ENCODE data around the gene CANT1. TPM values are rescaled to one million over a fixed set of nuclear protein-coding genes. Genes with fewer than 3 reads are reported as not detected.

The CANT1 gene
- total and polyA plus RNA-seq, 2 of the 13 experiments (the other 11 are each of a cell fraction or from before 2014, with no cell fraction given): 34.1 to 42.1 TPM

DNA sequence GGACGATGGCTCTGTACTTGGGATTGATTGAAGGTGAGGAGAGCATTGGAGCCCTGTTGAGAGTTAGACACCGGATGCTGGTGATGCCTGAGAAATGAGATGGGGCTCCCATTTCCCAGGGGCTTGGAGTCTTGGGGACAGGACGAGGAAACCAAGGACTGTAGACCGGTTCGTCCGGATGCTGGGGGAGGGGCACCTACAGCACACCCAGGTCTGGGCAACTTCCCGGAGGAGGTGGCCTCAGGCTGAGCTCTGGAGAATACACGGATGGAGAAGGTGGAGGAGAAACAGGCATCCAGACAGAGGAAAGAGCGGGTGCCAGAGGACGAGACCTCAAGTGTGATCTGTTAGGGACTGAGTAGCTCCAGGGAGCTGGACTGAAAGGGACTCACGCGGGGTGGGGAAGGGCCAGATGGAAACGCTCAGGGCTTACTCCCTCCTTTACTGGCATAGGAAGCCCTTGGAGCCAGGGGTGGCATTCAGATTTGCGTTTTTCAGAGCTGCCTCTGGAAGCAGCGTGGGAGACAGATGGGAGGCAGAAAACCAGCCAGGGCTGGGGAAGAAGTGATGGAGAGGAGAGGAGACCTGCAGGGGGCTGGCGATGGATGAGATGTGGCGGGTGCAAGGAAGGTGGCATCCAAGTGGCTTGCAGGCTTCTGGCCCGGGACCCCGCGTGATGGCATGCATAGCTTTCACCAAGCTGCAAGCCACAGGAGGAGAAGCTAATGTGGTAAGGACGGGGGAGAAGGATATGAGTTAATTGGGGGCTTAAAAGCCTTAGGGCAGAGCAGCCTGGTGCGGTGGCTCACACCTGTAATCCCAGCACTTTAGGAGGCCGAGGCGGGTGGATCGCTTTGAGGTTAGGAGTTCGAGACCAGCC lies 22.7 kb upstream of the CANT1 start:
- Histone ChIP-seq H3K4me1 (ENCODE audit: insufficient read depth, low read length) (peaks cover 54% of the 10 kb centered on the region), H3K4me2 (ENCODE audit: low read depth, low read length) (no peak overlapping the region), H3K4me3 (replicated peaks in 1 of 3; ENCODE audit: insufficient read depth in 1 of 3, low read depth in 2 of 3, low read length in 3 of 3) (no peak overlapping the region), H2AFZ (ENCODE audit: low read length) (no peak overlapping the region), H3K9me3 (ENCODE audit: low read length) (no peaks in the 10 kb centered on the region), H3K27me3 (ENCODE audit: control insufficient read depth in 1 of 2, insufficient read depth in 2 of 2, low read length in 2 of 2) (peaks cover 10 to 46% of the 10 kb centered on the region in 2 experiments; a peak in 4 of 5 replicates), H4K20me1 (ENCODE audit: insufficient read depth, low read length) (no peaks in the 10 kb centered on the region), H3K27ac (ENCODE audit: extremely low read length, insufficient read depth, low read length) (no peak overlapping the region), H3K9ac (ENCODE audit: insufficient read depth, low read depth, low read length) (no peak overlapping the region), H3K36me3 (replicated peaks in 1 of 2; ENCODE audit: control insufficient read depth in 1 of 2, insufficient read depth in 2 of 2, low read length in 2 of 2) (no peaks in the 10 kb centered on the region), H3K79me2 (ENCODE audit: insufficient read depth, low read length) (no peaks in the 10 kb centered on the region)
- CTCF ChIA-PET (ENCODE audit: low intra/inter-chr PET ratio, low total read pairs): no interaction called here
- ATAC-seq: no peak
- DNase-seq (ENCODE audit: low spot score): no peak
- POLR2A ChIA-PET: interaction anchor here (1.4 kb wide), 2 partner anchors 9 to 42 kb away, joined by 4 to 5 read pairs; partner anchors contain the start of gene ENGASE
- WGBS (ENCODE audit: low lambda C conversion rate): 47% methylated on average over 26 of the region's 26 CpGs
- intact Hi-C loops (cut with micrococcal nuclease; ENCODE audit: unreplicated experiment): no loop called here
- no TSS peak for BruUV-seq (replicated peaks)
- FAIRE-seq: no peak
- in situ Hi-C loops (cut with HindIII; ENCODE audit: extremely low pct_ligation_motif_present, low pct_unique_long_range_greater_than_20kb): no loop called here
- TF ChIP-seq, protein P1, sequence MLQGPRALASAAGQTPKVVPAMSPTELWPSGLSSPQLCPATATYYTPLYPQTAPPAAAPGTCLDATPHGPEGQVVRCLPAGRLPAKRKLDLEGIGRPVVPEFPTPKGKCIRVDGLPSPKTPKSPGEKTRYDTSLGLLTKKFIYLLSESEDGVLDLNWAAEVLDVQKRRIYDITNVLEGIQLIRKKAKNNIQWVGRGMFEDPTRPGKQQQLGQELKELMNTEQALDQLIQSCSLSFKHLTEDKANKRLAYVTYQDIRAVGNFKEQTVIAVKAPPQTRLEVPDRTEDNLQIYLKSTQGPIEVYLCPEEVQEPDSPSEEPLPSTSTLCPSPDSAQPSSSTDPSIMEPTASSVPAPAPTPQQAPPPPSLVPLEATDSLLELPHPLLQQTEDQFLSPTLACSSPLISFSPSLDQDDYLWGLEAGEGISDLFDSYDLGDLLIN (CRISPR knock-in tag; IDR thresholded peaks at IDR 0.05; ENCODE audit: borderline replicate concordance): no peak
- TF ChIP-seq TBP (CRISPR knock-in tag; IDR thresholded peaks at IDR 0.05) (no peak), ZNF570 (CRISPR knock-in tag; IDR thresholded peaks at IDR 0.05; ENCODE audit: borderline replicate concordance) (no peak), EEA1 (CRISPR knock-in tag; IDR thresholded peaks at IDR 0.05; ENCODE audit: borderline replicate concordance) (no peak), NCOA5 (CRISPR knock-in tag; IDR thresholded peaks at IDR 0.05) (no peak), SMAD3 (CRISPR knock-in tag; IDR thresholded peaks at IDR 0.05) (no peak)
- TF ChIP-seq, protein P2, sequence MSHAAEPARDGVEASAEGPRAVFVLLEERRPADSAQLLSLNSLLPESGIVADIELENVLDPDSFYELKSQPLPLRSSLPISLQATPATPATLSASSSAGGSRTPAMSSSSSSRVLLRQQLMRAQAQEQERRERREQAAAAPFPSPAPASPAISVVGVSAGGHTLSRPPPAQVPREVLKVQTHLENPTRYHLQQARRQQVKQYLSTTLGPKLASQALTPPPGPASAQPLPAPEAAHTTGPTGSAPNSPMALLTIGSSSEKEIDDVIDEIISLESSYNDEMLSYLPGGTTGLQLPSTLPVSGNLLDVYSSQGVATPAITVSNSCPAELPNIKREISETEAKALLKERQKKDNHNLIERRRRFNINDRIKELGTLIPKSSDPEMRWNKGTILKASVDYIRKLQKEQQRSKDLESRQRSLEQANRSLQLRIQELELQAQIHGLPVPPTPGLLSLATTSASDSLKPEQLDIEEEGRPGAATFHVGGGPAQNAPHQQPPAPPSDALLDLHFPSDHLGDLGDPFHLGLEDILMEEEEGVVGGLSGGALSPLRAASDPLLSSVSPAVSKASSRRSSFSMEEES (CRISPR knock-in tag; IDR thresholded peaks at IDR 0.05): no peak
- TF ChIP-seq, protein P3, sequence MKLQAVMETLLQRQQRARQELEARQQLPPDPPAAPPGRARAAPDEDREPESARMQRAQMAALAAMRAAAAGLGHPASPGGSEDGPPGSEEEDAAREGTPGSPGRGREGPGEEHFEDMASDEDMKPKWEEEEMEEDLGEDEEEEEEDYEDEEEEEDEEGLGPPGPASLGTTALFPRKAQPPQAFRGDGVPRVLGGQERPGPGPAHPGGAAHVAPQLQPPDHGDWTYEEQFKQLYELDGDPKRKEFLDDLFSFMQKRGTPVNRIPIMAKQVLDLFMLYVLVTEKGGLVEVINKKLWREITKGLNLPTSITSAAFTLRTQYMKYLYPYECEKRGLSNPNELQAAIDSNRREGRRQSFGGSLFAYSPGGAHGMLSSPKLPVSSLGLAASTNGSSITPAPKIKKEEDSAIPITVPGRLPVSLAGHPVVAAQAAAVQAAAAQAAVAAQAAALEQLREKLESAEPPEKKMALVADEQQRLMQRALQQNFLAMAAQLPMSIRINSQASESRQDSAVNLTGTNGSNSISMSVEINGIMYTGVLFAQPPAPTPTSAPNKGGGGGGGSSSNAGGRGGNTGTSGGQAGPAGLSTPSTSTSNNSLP (IDR thresholded peaks at IDR 0.05; ENCODE audit: low read depth, low read length): no peak
- TF ChIP-seq, protein P4, sequence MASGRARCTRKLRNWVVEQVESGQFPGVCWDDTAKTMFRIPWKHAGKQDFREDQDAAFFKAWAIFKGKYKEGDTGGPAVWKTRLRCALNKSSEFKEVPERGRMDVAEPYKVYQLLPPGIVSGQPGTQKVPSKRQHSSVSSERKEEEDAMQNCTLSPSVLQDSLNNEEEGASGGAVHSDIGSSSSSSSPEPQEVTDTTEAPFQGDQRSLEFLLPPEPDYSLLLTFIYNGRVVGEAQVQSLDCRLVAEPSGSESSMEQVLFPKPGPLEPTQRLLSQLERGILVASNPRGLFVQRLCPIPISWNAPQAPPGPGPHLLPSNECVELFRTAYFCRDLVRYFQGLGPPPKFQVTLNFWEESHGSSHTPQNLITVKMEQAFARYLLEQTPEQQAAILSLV (CRISPR knock-in tag; IDR thresholded peaks at IDR 0.05; ENCODE audit: borderline replicate concordance): no peak
- TF ChIP-seq, protein P5, sequence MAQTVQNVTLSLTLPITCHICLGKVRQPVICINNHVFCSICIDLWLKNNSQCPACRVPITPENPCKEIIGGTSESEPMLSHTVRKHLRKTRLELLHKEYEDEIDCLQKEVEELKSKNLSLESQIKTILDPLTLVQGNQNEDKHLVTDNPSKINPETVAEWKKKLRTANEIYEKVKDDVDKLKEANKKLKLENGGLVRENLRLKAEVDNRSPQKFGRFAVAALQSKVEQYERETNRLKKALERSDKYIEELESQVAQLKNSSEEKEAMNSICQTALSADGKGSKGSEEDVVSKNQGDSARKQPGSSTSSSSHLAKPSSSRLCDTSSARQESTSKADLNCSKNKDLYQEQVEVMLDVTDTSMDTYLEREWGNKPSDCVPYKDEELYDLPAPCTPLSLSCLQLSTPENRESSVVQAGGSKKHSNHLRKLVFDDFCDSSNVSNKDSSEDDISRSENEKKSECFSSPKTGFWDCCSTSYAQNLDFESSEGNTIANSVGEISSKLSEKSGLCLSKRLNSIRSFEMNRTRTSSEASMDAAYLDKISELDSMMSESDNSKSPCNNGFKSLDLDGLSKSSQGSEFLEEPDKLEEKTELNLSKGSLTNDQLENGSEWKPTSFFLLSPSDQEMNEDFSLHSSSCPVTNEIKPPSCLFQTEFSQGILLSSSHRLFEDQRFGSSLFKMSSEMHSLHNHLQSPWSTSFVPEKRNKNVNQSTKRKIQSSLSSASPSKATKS (CRISPR knock-in tag; IDR thresholded peaks at IDR 0.05): no peak
- TF ChIP-seq, protein P6, sequence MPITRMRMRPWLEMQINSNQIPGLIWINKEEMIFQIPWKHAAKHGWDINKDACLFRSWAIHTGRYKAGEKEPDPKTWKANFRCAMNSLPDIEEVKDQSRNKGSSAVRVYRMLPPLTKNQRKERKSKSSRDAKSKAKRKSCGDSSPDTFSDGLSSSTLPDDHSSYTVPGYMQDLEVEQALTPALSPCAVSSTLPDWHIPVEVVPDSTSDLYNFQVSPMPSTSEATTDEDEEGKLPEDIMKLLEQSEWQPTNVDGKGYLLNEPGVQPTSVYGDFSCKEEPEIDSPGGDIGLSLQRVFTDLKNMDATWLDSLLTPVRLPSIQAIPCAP (CRISPR knock-in tag; IDR thresholded peaks at IDR 0.05; ENCODE audit: low read depth): no peak
- TF ChIP-seq, protein P7, sequence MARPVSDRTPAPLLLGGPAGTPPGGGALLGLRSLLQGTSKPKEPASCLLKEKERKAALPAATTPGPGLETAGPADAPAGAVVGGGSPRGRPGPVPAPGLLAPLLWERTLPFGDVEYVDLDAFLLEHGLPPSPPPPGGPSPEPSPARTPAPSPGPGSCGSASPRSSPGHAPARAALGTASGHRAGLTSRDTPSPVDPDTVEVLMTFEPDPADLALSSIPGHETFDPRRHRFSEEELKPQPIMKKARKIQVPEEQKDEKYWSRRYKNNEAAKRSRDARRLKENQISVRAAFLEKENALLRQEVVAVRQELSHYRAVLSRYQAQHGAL (CRISPR knock-in tag; IDR thresholded peaks at IDR 0.05; ENCODE audit: not compliant biosample characterization): no peak
